ENCODE measurements around the gene SLC29A4. TPM values are rescaled to one million over a fixed set of nuclear protein-coding genes. Genes with fewer than 3 reads are reported as not detected.

The SLC29A4 gene
- total and polyA plus RNA-seq, 4 donors = 1.7 to 13.9 (median 3.9) TPM

GRCh38 chr7:5343884-5344283 lies 61.1 kb downstream of the SLC29A4 start:
- 95% methylated on average over 2 of the region's 2 CpGs for WGBS

GRCh38 chr7:5344342-5344741 lies 61.6 kb downstream of the SLC29A4 start:
- H3K4me3 ChIP-seq (ENCODE audit: low read depth in 1 of 3, low read length in 3 of 3) = no peak overlapping the region
- 96% methylated on average over 4 of the region's 4 CpGs for WGBS
- H3K27ac ChIP-seq (ENCODE audit: low read depth in 1 of 2, low read length in 2 of 2) = no peak overlapping the region
- no peaks in the 10 kb centered on the region for H3K4me1 ChIP-seq (ENCODE audit: control insufficient read depth in 4 of 4, insufficient read depth in 4 of 4, low read length in 3 of 4)
- no peaks in the 10 kb centered on the region for H3K27me3 ChIP-seq (ENCODE audit: control insufficient read depth in 4 of 4, insufficient read depth in 4 of 4, low read length in 3 of 4)
- H3K9me3 ChIP-seq (ENCODE audit: control insufficient read depth in 4 of 4, low read length in 3 of 4) = no peaks in the 10 kb centered on the region
- TF ChIP-seq JUND (IDR thresholded peaks at IDR 0.05) (no peak), TAF1 (conservative IDR thresholded peaks at IDR 0.05) (no peak), RAD21 (IDR thresholded peaks at IDR 0.05) (no peak), FOXA2 (IDR thresholded peaks at IDR 0.05) (no peak), NR2F2 (IDR thresholded peaks at IDR 0.05) (no peak), HNF4A (conservative IDR thresholded peaks at IDR 0.05) (no peak), EGR1 (IDR thresholded peaks at IDR 0.05; ENCODE audit: low read depth in 2 of 2) (no peak), YY1 (IDR thresholded peaks at IDR 0.05) (no peak), SP1 (IDR thresholded peaks at IDR 0.05) (no peak), RXRA (IDR thresholded peaks at IDR 0.05) (no peak), FOXA1 (IDR thresholded peaks at IDR 0.05) (no peak)
- TF ChIP-seq, protein P1, sequence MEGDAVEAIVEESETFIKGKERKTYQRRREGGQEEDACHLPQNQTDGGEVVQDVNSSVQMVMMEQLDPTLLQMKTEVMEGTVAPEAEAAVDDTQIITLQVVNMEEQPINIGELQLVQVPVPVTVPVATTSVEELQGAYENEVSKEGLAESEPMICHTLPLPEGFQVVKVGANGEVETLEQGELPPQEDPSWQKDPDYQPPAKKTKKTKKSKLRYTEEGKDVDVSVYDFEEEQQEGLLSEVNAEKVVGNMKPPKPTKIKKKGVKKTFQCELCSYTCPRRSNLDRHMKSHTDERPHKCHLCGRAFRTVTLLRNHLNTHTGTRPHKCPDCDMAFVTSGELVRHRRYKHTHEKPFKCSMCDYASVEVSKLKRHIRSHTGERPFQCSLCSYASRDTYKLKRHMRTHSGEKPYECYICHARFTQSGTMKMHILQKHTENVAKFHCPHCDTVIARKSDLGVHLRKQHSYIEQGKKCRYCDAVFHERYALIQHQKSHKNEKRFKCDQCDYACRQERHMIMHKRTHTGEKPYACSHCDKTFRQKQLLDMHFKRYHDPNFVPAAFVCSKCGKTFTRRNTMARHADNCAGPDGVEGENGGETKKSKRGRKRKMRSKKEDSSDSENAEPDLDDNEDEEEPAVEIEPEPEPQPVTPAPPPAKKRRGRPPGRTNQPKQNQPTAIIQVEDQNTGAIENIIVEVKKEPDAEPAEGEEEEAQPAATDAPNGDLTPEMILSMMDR (IDR thresholded peaks at IDR 0.05; ENCODE audit: low read depth, low read length, missing input control) = no peak
- H3K9ac ChIP-seq (ENCODE audit: low read depth in 1 of 2, low read length in 2 of 2) = no peak overlapping the region
- no peak for DNase-seq (ENCODE audit: low spot score)
- H3K36me3 ChIP-seq (ENCODE audit: control insufficient read depth in 4 of 4, insufficient read depth in 3 of 4, low read depth in 1 of 4, low read length in 3 of 4) = peaks cover 14 to 55% (median 31%) of the 10 kb centered on the region in 4 donors

More at GRCh38 chr7:5343884-5344283, 61.1 kb downstream of the SLC29A4 start:
- Histone ChIP-seq H3K27ac (ENCODE audit: low read depth in 1 of 2, low read length in 2 of 2) (no peak overlapping the region), H3K4me3 (ENCODE audit: low read depth in 1 of 3, low read length in 3 of 3) (no peak overlapping the region), H3K9me3 (ENCODE audit: control insufficient read depth in 4 of 4, low read length in 3 of 4) (no peaks in the 10 kb centered on the region), H3K36me3 (ENCODE audit: control insufficient read depth in 4 of 4, insufficient read depth in 3 of 4, low read depth in 1 of 4, low read length in 3 of 4) (peaks cover 14 to 58% (median 33%) of the 10 kb centered on the region in 4 donors), H3K27me3 (ENCODE audit: control insufficient read depth in 4 of 4, insufficient read depth in 4 of 4, low read length in 3 of 4) (no peaks in the 10 kb centered on the region), H3K9ac (ENCODE audit: low read depth in 1 of 2, low read length in 2 of 2) (no peak overlapping the region), H3K4me1 (ENCODE audit: control insufficient read depth in 4 of 4, insufficient read depth in 4 of 4, low read length in 3 of 4) (no peaks in the 10 kb centered on the region)
- DNase-seq (ENCODE audit: low spot score) = no peak
- no peak for TF ChIP-seq FOXA1 (IDR thresholded peaks at IDR 0.05)

DNA sequence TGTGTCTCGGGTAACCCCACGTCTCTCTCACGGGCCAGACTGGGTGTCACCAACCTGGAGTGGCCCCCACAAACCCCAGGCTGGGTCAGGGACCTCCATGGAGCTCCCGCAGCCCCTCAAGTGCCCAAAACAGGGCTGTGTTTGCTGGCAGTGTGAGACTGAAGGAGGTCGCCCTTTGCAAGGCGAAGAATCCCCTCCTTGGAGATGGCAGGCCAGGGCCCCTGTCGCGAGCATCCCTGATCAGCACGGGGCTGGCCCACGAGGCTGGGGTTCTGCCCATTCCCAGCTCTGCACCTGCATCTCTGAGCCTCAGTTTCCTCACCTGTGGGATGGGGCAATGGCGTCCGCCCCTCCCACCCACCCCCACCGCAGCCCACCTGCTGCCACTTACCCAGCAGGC lies 62.4 kb downstream of the SLC29A4 start:
- H3K36me3 ChIP-seq (ENCODE audit: control insufficient read depth in 4 of 4, insufficient read depth in 3 of 4, low read depth in 1 of 4, low read length in 3 of 4) = peaks cover 12 to 51% (median 28%) of the 10 kb centered on the region in 4 donors

More for the DNA sequence above, 62.4 kb downstream of the SLC29A4 start:
- Histone ChIP-seq H3K27me3 (ENCODE audit: control insufficient read depth in 4 of 4, insufficient read depth in 4 of 4, low read length in 3 of 4) (no peaks in the 10 kb centered on the region), H3K9me3 (ENCODE audit: control insufficient read depth in 4 of 4, low read length in 3 of 4) (no peaks in the 10 kb centered on the region), H3K4me3 (ENCODE audit: low read depth in 1 of 3, low read length in 3 of 3) (no peak overlapping the region), H3K4me1 (ENCODE audit: control insufficient read depth in 4 of 4, insufficient read depth in 4 of 4, low read length in 3 of 4) (no peaks in the 10 kb centered on the region), H3K27ac (ENCODE audit: low read depth in 1 of 2, low read length in 2 of 2) (no peak overlapping the region), H3K9ac (ENCODE audit: low read depth in 1 of 2, low read length in 2 of 2) (no peak overlapping the region)
- no peak for TF ChIP-seq JUND (IDR thresholded peaks at IDR 0.05)
- no peak for TF ChIP-seq RAD21 (IDR thresholded peaks at IDR 0.05)
- TF ChIP-seq EGR1 (IDR thresholded peaks at IDR 0.05; ENCODE audit: low read depth in 2 of 2) = no peak
- no peak for TF ChIP-seq MAX (IDR thresholded peaks at IDR 0.05)
- no peak for TF ChIP-seq HNF4G (IDR thresholded peaks at IDR 0.05)
- 97% methylated on average over 13 of the region's 13 CpGs for WGBS
- no peak for DNase-seq (ENCODE audit: low spot score)
